ENCODE data around the gene GARRE1. TPM values are rescaled to one million over a fixed set of nuclear protein-coding genes. Genes with fewer than 3 reads are reported as not detected.
"Not testable (repeated sequence)": the region's sequence is repeated elsewhere in the genome, so short reads cannot be mapped to it uniquely, and the experiment has no call there.

The GARRE1 gene
- total RNA-seq, 1 donor from 2014 or later: 15.3 TPM

GRCh38 chr19:34229721-34230120, 24.6 kb upstream of the GARRE1 start:
- intact Hi-C loops (cut with DNase I): loop anchor here (10.0 kb wide), 1 partner anchor 115 kb away; no protein-coding TSS in a partner anchor
- ATAC-seq (ENCODE audit: poor library complexity): no peak
- no peak for DNase-seq

GRCh38 chr19:34230820-34231219, 23.5 kb upstream of the GARRE1 start:
- ATAC-seq (ENCODE audit: poor library complexity): no peak
- intact Hi-C loops (cut with DNase I): no loop called here
- DNase-seq: no peak

GRCh38 chr19:34231439-34231838, 22.9 kb upstream of the GARRE1 start:
- intact Hi-C loops (cut with DNase I): no loop called here
- DNase-seq (no peak), ATAC-seq (ENCODE audit: poor library complexity) (no peak)

GRCh38 chr19:34232566-34233481, 21.5 kb upstream of the GARRE1 start:
- intact Hi-C loops (cut with DNase I): no loop called here
- peak; percentile 57 for ATAC-seq (ENCODE audit: poor library complexity)
- DNase-seq: peak; percentile 78

DNA sequence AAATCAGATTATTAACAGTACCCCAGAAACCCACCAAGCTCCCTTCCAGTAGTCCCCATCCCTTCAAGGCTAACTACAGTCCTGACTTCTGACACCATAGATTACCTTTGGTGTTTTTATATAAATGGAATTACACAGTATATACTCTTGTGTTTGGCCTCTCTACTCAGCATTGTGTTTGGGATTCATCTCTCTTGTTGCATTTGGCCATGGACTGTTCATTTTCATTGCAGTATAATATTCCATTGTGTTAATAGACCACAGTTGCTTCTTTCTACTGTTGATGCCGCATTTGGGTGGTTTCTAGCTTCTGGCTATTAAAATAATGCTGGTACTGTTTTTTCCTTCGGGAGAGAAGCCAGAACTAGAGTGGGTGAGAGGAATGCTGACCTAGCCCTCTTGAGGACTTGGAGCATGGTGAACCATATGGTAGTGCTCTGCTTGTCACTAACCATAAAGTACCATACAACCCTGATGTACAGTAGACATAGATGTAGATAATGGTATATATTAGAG, 18.9 kb upstream of the GARRE1 start:
- DNase-seq (no peak), ATAC-seq (ENCODE audit: poor library complexity) (no peak)
- intact Hi-C loops (cut with DNase I): no loop called here

DNA sequence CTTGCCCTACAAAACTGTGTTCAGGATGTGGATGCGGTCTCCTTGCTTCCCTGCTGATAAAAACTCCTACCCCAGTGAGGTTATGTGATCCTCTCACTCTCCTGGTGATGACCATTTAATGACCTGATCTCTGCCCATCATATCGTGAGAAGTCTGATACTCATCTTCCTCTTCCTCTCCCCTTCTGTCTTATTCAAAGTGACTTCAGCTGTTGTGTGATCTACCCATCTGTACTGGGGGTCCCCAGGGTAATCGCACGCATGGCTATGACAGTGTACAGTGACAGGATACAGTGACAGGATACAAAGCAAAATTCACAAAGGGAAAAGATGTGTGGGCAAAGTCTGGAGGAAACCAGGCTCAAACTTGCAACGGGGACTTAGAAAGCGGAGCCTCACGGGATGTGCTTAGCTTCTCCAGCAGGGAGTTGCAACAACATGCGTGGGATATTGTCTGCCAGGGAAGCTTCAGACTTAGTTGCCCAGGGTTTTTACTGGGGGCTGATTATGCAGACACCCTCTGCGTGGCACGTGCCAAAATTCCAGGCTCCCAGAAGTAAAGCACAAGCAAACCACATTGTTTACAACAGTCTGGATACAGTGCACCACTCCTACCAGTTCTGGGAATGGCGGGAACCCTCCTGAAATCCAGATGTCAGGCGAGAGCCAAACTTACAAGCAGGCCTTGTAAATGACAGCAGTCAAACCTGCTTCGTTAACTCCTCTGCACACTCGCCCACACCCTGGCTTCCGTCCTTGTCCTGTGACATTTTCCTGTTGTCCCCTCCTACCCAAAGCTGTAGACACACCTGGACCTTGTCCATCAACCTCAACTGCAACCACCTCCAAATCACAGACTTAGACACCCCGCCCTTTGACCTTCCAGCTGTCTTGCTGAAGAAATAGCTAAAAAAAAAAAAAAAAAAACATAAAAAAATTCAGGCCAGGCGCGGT, 18.0 kb upstream of the GARRE1 start:
- no peak for DNase-seq
- intact Hi-C loops (cut with DNase I): no loop called here
- ATAC-seq (ENCODE audit: poor library complexity): no peak

- ATAC-seq (ENCODE audit: poor library complexity) (no peak), DNase-seq (no peak)
- intact Hi-C loops (cut with DNase I): no loop called here
These were observed 17.1 kb upstream of the GARRE1 start for GRCh38 chr19:34237283-34237682.

- DNase-seq: no peak
- no peak for ATAC-seq (ENCODE audit: poor library complexity)
- intact Hi-C loops (cut with DNase I): no loop called here
These were observed 16.4 kb upstream of the GARRE1 start for GRCh38 chr19:34237939-34238338.

- DNase-seq (no peak), ATAC-seq (ENCODE audit: poor library complexity) (no peak)
- intact Hi-C loops (cut with DNase I): no loop called here
These were observed 12.6 kb upstream of the GARRE1 start for GRCh38 chr19:34241513-34242337.

DNA sequence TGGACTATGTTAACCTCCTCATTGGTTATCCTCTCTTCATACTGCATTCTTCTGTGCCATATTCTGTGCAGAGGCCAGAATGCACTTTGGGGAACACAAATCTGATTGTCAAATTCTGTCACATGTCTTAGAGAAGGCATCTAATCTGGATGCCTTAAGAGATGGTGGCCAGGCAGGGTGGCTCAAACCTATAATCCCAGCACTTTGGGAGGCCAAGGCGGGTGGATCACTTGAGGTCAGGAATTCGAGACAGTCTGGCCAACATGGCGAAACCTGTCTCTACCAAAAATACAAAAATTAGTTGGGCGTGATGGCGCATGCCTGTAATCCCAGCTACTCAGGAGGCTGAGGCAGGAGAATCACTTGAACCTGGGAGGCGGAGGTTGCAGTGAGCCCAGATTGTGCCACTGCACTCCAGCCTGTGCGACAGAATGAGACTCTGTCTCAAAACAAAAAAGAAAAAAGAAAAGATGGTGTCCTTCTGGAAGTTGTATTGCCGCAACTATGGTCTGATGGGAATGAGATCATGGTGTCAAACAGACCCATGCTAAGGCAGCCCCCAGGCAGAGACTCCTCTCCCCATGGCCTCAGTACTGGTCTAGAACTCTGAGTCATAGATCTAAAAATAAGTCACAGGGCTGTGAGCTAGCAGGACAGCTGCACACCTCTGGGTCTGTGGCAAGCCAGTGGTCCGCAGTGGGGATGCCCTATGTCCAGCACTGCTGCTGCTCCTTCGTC, 11.0 kb upstream of the GARRE1 start:
- DNase-seq; intact Hi-C loops (cut with DNase I): not testable (repeated sequence)
- peak; percentile 86 for ATAC-seq (ENCODE audit: poor library complexity)

DNA sequence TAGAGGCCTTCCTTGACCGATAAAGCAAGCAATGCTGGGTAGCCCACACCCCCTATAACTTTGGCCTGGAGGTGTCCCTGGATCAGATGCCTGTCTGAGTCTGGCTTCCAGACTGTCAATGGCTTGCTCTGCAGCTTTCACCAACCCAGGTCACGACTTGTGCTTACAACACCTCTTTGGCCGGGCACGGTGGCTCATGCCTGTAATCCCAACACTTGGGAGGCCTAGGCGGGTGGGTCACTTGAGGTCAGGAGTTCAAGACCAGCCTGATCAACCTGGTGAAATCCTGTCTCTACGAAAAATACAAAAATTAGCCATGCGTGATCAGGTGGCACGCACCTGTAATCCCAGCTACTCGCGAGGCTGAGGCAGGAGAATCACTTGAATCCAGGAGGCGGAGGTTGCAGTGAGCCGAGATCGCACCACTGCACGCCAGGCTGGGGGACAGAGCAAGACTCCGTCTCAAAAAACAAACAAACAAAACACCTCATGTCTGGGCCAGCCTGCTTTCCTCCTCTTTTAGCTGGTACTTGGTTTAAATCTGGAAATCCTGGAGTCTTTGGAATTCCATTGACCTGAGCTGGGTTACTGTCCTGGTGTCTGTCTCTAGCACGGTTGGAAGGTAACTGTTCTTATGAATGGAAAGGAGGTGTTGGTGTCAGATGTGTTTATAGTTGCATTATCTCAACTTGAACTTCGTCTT, 10.3 kb upstream of the GARRE1 start:
- intact Hi-C loops (cut with DNase I): no loop called here

DNA sequence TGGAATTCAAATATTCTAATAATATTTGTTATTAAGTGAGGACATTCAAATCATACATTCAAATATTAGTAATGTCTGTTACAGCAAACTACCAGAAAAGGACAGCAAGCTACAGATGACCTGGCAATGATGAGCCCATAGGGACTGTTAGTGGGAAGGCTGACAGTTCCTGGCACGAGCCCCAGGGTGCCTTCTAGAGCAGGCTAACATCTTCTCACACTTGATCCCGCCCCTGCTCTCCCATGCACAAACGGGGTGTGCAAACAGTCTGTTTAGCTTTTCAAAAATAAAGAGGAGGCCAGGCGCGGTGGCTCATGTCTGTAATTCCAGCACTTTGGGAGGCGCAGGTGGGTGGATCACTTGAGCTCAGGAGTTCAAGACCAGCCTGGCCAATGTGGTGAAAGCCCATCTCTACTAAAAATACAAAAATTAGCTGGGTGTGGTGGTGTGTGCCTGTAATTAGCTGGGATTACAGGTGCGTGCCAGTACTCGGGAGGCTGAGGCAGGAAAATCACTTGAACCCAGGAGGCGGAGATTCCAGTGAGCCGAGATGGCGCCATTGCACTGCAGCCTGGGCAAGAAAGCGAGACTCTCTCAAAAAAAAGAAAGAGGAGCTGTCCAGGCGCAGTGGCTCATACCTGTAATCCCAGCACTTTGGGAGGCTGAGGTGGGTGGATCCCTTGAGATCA, 9.6 kb upstream of the GARRE1 start:
- peak; percentile 53 for DNase-seq
- no peak for ATAC-seq (ENCODE audit: poor library complexity)
- intact Hi-C loops (cut with DNase I): no loop called here

More for the DNA sequence above, 10.3 kb upstream of the GARRE1 start:
- ATAC-seq (ENCODE audit: poor library complexity) (peak; percentile 51), DNase-seq (no peak)

GRCh38 chr19:34246340-34246739, 8.0 kb upstream of the GARRE1 start:
- no peak for ATAC-seq (ENCODE audit: poor library complexity)
- DNase-seq: no peak
- intact Hi-C loops (cut with DNase I): no loop called here

DNA sequence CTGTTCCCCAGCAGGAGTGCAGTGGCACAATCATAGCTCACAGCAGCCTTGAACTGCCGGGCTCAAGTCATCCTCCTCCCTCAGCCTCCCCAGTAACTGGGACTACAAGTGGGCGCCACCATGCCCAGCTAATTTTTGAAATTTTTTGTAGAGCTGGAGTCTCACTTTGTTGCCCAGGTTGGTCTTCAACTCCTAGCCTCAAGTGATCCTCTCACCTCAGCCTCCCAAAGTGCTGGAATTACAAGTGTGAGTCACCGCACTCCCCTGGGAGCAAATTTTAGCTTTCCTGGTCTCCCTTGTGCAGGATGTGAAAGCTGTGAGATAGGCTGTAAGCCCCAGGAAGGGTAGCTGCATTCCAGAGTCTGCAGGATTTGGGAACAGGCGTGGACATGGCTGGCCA, 5.4 kb upstream of the GARRE1 start:
- intact Hi-C loops (cut with DNase I): no loop called here

GRCh38 chr19:34253167-34253566, 1.2 kb upstream of the GARRE1 start:
- ATAC-seq (ENCODE audit: poor library complexity); DNase-seq; intact Hi-C loops (cut with DNase I): not testable (repeated sequence)

More for the DNA sequence above, 5.4 kb upstream of the GARRE1 start:
- DNase-seq: no peak
- no peak for ATAC-seq (ENCODE audit: poor library complexity)

DNA sequence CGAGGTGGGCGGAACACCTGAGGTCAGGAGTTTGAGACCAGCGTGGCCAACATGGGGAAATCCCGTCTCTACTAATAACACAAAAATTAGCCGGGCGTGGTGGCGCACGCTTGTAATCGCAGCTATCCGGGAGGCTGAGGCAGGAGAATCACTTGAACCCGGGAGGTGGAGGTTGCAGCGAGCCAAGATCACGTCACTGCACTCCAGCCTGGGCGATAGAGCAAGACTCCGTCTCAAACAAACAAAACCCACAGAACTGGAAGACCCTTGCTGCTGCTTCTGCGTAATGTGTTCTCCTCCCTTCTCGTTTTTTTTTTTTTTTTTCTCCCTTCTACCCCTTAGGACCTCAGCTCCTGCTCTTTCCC, 691 bp upstream of the GARRE1 start:
- intact Hi-C loops (cut with DNase I); ATAC-seq (ENCODE audit: poor library complexity); DNase-seq: not testable (repeated sequence)
